HUES6 (cell line): ENCODE data around the gene CEP85.
"Not testable (repeated sequence)": the region's sequence is repeated elsewhere in the genome, so short reads cannot be mapped to it uniquely, and the experiment has no call there.

ENCODE experiments used
- H3K27ac ChIP-seq: 2 replicates; pipeline ENCODE4 v1.7.0; 2013; ENCODE audit warnings: low read depth, mild to moderate bottlenecking, low read length, inconsistent platforms
- H3K27me3 ChIP-seq: 2 replicates; pipeline ENCODE4 v1.6.1; 2013; ENCODE audit warnings: low read length; ENCODE audit not compliant: control insufficient read depth, insufficient read depth
- H3K36me3 ChIP-seq: 2 replicates; pipeline ENCODE4 v1.6.1; 2013; ENCODE audit warnings: low read length; ENCODE audit not compliant: control insufficient read depth, insufficient read depth
- H3K4me1 ChIP-seq: 2 replicates; pipeline ENCODE4 v1.6.1; 2013; ENCODE audit warnings: low read length; ENCODE audit not compliant: control insufficient read depth, insufficient read depth
- H3K4me3 ChIP-seq: 2 replicates; pipeline ENCODE4 v1.5.1; 2013; ENCODE audit warnings: low read depth, low read length
- H3K9ac ChIP-seq: one replicate; pipeline ENCODE4 v1.6.1; 2013; ENCODE audit warnings: mild to moderate bottlenecking, low read length
- H3K9me3 ChIP-seq: 2 replicates; pipeline ENCODE4 v1.6.1; 2013; ENCODE audit warnings: low read depth, low read length; ENCODE audit not compliant: control insufficient read depth, insufficient read depth

The CEP85 gene

DNA sequence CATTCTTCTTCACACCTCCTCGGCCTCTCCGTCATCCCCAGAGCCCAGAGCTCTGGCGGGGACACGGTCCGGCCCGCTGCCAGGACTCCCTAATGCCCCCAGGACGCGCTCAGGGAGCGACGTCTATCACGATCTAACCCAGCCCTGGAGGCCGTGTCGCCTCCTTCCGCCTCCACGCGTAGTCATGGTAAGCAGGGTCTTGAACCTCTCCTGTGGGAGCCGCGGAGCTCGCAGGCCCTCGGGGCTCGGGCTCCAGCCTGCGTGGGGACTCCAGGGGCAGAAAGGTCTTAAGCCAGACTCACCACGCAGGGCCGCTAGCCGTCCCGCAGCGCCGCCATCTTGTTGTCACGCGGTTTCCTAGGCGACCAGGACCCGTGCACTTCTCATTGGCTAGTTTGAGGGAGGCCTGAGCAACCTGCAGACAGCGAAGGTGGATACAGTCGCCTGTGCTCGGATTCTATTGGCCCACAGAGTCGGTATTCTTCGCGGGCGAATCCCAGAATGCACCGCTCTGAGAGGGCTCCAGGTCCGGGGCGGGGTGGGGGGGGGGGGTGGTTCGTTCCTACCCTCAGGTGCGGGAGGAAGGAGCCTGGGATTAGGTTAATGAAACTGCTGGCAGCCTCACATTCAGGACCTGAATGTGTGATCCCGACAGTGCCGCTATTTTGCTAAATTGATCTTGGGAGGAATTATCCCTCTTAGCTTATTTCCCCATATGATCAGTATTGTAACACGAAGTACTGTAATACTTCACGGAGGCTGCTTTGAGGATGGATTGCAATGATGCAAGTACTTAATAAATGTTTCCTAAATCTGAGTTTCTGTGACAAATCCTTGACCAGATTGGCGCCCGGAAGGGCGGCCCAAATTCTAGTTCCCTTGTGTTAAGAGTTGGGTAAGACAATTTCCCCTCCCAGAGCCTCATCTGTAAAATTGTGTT is 72.6 kb downstream of the CEP85 start, which contains the start of gene UBXN11:
Gene UBXN11 (minus strand): TSS at position 347 of the 940 bp plus-strand sequence. CDS start 3,753 bp downstream, outside the sequence.
- H3K9ac ChIP-seq: peak within 1 kb of the TSS; percentile 88
- H3K4me1 ChIP-seq: peaks cover 11% of the 10 kb centered on the region; the same call in 1 of the 2 replicates

DNA sequence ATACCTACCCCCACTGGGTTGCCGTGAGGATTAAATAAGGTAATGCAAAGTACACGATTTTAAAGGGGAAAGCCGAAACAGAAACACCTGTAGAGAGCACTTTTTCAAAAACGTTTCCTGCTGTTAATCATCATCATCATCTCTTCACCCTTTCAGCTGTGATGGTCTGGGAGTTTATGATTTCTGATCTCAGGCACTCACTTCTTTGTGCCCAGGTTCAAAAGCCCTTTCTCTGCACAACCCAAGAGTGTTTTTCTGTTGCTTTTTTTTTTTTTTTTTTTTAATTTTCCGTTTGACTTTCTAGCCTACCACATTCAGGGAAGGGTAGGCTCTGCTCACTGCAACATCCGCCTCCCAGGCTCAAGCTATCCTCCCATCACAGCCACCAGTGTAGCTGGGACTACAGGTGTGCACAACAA is 73.4 kb downstream of the CEP85 start:
- Histone ChIP-seq H3K27me3 (no peaks in the 10 kb centered on the region), H3K4me1 (peaks cover 11% of the 10 kb centered on the region; the same call in 1 of the 2 replicates), H3K36me3 (no peaks in the 10 kb centered on the region), H3K27ac (no peak overlapping the region), H3K9me3 (no peaks in the 10 kb centered on the region), H3K4me3 (peak overlapping the region; percentile 64), H3K9ac (peak overlapping the region; percentile 75)

More for the DNA sequence above, 72.6 kb downstream of the CEP85 start, which contains the start of gene UBXN11:
- Histone ChIP-seq H3K27ac (no peak within 1 kb of the TSS), H3K36me3 (no peaks in the 10 kb centered on the region), H3K4me3 (peak within 1 kb of the TSS; percentile 94), H3K27me3 (no peaks in the 10 kb centered on the region), H3K9me3 (no peaks in the 10 kb centered on the region)

DNA sequence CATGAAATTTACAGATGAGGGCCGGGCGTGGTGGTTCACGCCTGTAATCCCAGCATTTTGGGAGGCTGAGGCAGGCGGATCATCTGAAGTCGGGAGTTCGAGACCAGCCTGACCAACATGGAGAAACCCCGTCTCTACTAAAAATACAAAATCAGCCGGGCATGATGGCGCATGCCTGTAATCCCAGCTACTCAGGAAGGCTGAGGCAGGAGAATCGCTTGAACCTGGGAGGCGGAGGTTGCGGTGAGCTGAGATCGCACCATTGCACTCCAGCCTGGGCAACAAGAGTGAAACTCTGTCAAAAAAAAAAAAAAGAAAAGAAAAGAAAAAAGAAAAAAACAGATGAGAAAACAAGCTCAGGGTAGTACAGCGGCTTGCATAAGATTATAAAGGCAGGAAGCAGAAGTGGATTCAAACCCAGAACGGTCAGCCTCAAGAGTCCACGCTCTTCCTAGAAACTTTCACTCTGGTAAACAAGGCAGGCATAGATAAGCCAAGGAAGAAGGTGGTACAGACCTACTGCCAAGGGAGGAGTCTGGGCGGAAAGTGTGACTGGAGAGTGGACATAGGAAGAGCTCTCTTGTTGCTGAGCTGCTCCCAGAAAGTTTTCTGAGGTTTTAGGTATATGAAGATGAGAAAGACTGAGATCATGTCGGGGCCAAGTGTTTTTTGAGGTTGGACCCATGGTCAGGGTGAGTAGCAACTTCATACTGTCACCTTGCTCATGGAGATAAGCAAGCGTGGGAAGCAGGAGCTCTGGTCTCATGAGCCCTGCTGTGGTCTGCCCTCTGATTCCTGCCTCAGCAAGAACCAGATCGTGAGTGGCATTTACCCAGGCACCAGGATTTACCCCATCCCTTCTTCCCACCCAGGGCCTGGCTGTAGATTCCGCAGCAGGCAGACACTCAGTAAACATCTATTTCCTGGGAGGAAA is 74.2 kb downstream of the CEP85 start:
- H3K27ac ChIP-seq, H3K4me3 ChIP-seq, H3K27me3 ChIP-seq, H3K9ac ChIP-seq, H3K36me3 ChIP-seq, H3K9me3 ChIP-seq: not testable (repeated sequence)
- peaks cover 11% of the 10 kb centered on the region; the same call in 1 of the 2 replicates for H3K4me1 ChIP-seq

DNA sequence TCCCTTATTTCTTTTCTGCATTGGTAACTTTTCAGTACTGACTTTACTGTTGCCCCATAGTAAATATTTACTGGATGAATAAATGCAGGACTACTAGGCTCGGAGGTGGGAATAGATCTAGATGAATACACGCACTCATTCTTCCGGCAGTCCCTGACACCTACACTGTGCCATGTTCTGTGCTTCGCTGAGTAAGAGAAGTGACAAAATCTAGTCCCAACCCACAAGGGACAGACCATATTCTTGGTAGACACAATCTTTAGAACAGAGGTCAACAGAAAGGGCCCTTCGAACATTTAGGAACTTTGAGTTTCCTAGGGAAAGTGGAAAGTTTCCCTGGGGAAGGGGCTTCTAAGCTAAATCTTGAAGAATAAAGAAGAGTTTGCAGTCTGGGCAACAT is 80.5 kb downstream of the CEP85 start:
- H3K9ac ChIP-seq: no peak overlapping the region
- peaks cover 20% of the 10 kb centered on the region for H3K4me1 ChIP-seq

DNA sequence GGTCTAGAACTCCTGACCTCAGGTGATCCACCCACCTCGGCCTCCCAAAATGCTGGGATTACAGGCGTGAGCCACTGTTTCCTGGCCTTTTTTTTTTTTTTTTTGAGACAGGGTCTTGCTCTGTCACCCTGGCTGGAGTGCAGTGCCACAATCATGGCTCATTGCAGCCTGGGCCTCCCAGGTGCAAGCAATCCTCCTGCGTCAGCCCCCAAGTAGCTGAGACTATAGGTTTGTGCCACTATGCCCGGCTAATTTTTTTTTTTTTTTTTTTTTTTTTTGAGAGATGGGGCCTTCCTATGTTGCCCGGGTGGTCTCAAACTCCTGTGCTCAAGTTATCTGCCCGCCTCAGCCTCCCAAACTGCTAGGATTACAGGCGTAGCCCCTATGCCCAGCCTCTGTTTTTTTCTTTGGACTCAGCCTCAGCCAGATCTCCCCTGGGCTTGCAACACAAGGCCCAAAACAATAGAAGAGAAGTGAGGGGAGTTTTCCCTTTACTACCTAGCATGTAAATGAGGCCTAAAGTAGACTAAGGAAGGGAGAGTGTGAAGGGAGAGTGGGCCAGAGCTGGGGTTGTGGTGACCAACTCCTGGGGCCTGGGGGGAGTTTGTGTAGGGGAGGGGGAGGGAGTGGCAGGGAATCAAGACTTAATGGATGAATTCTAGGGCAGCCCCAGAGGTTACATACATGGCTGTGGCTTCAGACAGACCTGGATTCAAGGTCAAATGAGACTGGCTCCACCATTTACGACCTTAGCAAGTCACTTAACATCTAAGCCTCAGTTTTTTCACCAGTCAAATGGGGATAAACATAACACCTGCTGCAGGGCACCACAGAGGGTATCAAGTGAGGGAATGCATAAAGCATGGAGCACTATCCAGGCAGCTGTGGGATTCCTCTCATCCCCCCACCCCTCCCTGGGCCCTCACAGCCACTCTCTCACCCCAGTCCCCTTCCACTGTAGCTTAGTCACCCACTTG is 82.2 kb downstream of the CEP85 start:
- no peak overlapping the region for H3K27ac ChIP-seq
- no peaks in the 10 kb centered on the region for H3K27me3 ChIP-seq
- no peaks in the 10 kb centered on the region for H3K36me3 ChIP-seq
- no peak overlapping the region for H3K4me3 ChIP-seq
- H3K9me3 ChIP-seq: no peaks in the 10 kb centered on the region
- peaks cover 22% of the 10 kb centered on the region for H3K4me1 ChIP-seq
- H3K9ac ChIP-seq: no peak overlapping the region

More for the DNA sequence above, 80.5 kb downstream of the CEP85 start:
- H3K36me3 ChIP-seq: no peaks in the 10 kb centered on the region
- no peaks in the 10 kb centered on the region for H3K27me3 ChIP-seq
- H3K27ac ChIP-seq: no peak overlapping the region
- H3K9me3 ChIP-seq: no peaks in the 10 kb centered on the region
- H3K4me3 ChIP-seq: no peak overlapping the region

DNA sequence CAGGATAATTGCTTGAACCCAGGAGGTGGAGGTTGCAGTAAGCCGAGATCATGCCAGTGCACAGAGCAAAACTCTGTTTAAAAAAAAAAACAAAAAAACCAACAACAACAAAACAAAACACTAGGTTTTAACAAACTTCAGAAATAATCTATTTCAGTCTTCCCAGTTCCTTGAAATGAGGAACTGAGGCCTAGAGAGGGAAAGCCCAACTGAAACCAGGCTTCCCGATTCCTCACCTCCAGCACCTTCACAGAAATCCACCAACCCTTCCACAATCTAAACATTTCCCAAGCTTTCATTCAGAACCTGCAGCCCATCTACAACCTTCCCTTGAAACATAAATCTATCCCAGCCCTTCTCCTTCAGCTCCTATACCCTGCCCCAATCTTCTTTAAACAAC is 83.1 kb downstream of the CEP85 start:
- Histone ChIP-seq H3K27ac (no peak overlapping the region), H3K4me3 (no peak overlapping the region), H3K36me3 (peaks cover 5% of the 10 kb centered on the region; the same call in 1 of the 2 replicates), H3K9ac (no peak overlapping the region), H3K4me1 (peaks cover 24% of the 10 kb centered on the region), H3K27me3 (no peaks in the 10 kb centered on the region), H3K9me3 (no peaks in the 10 kb centered on the region)

DNA sequence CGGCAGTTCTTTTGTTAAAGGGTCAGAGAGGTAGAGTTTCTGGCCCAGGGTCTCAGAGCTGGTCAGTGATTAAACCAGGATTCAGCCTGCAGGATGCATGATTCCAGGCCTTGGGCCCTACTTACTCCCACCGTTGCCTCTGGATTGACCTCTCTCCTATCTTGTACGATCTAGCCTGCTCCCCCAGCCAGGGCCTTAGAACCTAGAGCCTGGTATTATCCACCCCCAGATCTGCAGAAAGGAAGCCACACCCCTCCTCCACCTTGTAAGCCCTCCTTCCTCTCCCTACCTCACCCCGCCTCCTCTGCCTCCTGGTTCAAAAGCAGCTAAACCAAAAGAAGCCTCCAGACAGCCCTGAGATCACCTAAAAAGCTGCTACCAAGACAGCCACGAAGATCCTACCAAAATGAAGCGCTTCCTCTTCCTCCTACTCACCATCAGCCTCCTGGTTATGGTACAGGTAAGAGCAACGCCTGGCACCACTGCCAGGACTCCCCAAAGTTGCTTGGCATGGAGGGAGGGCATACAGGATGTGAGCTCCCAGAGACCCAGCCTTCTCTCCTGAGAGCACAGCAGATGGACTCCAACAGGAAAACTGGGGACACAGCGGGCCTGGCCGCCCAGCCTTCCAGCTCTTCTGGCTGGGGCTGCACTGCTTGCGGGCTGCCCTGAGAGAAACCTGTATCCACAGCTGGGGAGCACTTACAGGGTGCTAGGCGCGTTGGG is 83.8 kb downstream of the CEP85 start, which contains the start of gene CD52:
Gene CD52 (plus strand): TSS at position 347 of the 726 bp plus-strand sequence. CDS start 60 bp downstream, at position 407.
- no peak within 1 kb of the TSS for H3K27ac ChIP-seq
- no peak within 1 kb of the TSS for H3K4me3 ChIP-seq
- H3K9ac ChIP-seq: no peak within 1 kb of the TSS
- peaks cover 24% of the 10 kb centered on the region for H3K4me1 ChIP-seq
- no peaks in the 10 kb centered on the region for H3K27me3 ChIP-seq
- peaks cover 11% of the 10 kb centered on the region for H3K36me3 ChIP-seq
- no peaks in the 10 kb centered on the region for H3K9me3 ChIP-seq

DNA sequence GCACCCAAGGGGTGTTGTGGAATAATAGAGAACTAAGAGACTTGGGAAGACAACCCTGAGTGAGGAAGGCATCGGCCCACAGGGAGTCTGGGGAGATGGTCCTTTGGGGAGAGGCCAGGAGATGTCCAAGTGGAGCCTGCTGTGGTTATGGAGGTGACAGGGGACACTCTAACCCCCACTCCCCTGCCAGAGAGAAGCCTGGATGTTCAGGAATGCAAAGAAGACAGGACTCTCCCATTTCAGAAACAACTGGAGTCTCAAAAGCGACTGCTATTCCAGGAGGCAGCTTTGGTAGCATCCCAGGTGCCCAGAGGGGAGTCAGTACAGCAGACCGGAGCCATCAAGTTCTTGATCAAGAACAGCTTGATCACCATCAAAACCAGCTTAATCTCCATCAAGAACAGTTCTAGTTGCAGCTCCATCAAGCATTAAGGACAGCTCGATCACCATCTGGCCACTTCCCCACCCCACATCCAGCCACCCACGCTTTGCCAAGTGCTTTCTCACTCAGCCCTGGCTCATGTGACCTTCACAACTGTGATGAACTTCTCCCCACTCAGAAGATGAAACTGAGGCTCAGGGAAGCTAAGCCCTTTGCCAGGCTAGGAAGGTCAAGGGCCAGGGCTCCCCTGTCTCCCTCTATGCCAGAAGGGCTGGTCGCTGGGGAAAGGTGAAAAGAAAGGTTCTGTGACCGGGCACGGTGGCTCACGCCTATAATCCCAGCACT is 84.5 kb downstream of the CEP85 start:
- Histone ChIP-seq H3K36me3 (peaks cover 15% of the 10 kb centered on the region), H3K27ac (no peak overlapping the region), H3K9me3 (no peaks in the 10 kb centered on the region), H3K4me3 (no peak overlapping the region), H3K9ac (no peak overlapping the region), H3K27me3 (no peaks in the 10 kb centered on the region), H3K4me1 (peaks cover 24% of the 10 kb centered on the region)

DNA sequence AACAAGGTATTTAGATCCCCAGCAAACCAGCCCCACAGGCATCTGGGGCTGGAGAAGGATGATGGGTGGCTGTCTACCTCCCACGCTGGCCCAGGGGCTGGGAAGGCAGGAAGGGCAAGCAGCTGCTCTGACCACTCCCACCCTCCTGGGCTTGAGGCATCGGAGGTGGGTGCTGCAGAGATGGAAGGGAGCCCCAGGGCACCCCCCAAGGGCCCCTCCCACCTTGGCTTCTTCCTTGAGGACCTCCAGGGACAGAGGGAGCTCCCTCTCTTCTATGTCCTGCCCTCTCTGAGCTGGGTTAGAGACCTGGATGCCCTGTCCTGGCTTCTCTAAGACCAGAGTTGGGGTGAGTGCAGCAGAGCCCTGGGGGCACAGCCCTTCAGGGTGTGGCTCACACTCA is 86.9 kb downstream of the CEP85 start:
- H3K27ac ChIP-seq: no peak overlapping the region
- H3K36me3 ChIP-seq: peaks cover 35% of the 10 kb centered on the region
- H3K4me1 ChIP-seq: peaks cover 19% of the 10 kb centered on the region

More for the DNA sequence above, 86.9 kb downstream of the CEP85 start:
- Histone ChIP-seq H3K27me3 (no peaks in the 10 kb centered on the region), H3K4me3 (no peak overlapping the region), H3K9me3 (no peaks in the 10 kb centered on the region), H3K9ac (no peak overlapping the region)
